ENCODE measurements around the gene PSME2.

Gene PSME2

GRCh38 chr14:24136684-24137528, 9.5 kb downstream of the PSME2 start:
- DNase-seq: no peak

GRCh38 chr14:24135834-24136683, 10.4 kb downstream of the PSME2 start, which contains the start of gene PSME1:
PSME1 (plus strand) TSS chr14:24136194; CDS start chr14:24136263, 69 bp downstream.
- DNase-seq: peak; percentile 48 to 95 (median 89)

DNA sequence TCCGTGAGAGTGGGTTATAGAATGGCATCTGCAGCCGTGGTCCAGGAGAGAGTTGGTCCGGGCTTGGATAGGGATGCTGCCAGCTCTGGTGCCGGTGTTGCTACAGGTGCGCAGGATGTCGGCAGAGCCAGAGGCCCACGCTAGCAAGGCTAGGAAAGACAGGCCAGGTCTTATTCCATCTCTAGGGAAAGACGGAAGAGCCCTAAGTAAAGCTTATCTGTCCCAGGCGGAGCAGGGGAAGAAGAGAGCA, 10.9 kb downstream of the PSME2 start:
- DNase-seq: peak in 2 of 56 donors; percentile 44 to 49

DNA sequence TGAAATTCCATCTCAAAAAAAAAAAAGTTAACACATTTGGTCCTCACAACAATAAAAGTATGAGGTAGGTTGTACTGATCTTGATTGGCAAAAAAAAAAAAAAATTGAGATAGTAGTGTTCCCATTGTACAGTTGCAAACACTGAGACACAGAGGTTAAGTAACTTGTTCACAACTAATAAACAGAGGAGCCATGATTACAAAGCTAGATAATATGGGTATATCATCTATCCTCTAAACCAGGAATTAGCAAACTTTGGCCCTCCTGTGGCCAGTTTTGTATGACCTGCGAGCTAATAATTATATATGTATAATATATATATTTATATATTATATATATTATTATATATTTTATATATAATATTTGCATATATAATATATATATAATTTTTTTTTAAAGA, 12.7 kb downstream of the PSME2 start:
- no peak for DNase-seq

- DNase-seq: no peak
These were observed 13.4 kb downstream of the PSME2 start for GRCh38 chr14:24132976-24133375.

GRCh38 chr14:24132061-24132685, 14.2 kb downstream of the PSME2 start:
- no peak for DNase-seq

- no peak for DNase-seq
These were observed 14.9 kb downstream of the PSME2 start for GRCh38 chr14:24131549-24131966.

- no peak for DNase-seq
These were observed 15.5 kb downstream of the PSME2 start for GRCh38 chr14:24130717-24131548.

- no peak for DNase-seq
These were observed 16.1 kb downstream of the PSME2 start, which contains the start of gene FITM1 for GRCh38 chr14:24130380-24130716. FITM1 (plus strand) TSS chr14:24130659; CDS start chr14:24131564, 905 bp downstream.

GRCh38 chr14:24129410-24129998, 16.9 kb downstream of the PSME2 start:
- no peak for DNase-seq

DNA sequence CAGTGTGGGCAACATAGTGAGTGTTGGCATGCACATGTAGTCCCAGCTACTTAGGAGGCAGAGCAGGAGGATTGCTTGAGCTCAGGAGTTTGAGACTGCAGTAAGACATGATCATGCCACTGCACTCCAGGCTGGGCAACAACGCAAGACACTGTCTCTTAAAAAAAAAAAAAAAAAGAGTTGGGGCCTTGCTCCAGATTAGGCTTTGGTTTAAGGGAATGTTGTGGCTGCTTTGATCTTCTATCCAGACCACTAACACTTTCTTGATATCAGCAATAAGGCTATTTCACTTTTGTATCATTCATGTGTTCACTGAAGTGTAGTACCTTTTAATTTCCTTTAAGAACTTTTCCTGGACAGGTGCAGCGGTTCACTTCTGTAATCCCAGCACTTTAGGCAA, 18.7 kb downstream of the PSME2 start:
- no peak for DNase-seq

- DNase-seq: no peak
These were observed 19.5 kb downstream of the PSME2 start for GRCh38 chr14:24126939-24127338.

DNA sequence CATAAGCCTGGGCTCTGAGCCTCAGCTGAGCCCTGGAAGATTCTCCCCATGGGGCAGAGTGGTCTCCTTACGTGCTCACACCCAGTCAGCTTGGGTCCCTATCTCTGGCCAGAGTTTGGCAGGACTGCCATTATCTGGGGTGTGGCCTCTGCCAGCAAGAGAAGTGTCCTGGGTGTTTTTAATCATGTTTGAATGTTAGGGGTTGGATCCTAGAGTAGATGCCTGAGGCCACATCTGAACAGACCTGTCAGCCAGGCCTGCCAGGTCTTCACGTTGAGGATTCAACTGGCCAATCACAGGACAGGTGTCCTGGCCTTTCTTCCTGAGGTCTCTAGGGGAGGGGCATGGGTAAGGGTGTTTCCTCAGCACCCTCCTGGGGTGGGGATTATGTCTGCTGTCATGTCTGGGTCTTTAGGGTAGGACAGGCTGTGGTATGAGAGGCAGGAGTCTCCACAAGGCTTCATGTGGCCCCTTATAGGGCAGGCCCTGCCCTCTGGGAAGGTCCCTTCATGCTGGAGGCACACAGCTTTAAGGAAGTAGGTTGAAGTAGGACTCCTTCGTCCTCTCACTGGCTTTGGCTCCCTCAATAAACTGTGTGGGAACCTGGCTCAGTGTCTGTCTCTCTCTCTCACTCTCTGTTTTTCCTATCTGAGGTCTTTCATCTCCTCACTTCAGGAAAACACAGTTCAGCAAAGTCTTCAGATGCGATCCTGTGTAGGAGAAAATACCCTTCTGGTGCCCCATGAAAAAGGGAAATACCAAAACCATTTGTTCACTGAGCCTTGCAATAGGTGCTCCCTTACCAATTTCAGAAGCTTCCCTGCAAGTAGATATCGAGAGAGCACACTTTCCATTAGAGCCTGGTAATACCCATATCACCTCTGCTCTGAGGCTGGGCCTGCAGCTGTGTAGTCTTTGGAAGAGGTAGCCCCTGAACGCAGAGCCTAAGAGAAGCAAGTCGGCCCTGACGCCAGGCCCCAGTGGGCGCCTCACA, 22.7 kb downstream of the PSME2 start:
- no peak for DNase-seq

DNA sequence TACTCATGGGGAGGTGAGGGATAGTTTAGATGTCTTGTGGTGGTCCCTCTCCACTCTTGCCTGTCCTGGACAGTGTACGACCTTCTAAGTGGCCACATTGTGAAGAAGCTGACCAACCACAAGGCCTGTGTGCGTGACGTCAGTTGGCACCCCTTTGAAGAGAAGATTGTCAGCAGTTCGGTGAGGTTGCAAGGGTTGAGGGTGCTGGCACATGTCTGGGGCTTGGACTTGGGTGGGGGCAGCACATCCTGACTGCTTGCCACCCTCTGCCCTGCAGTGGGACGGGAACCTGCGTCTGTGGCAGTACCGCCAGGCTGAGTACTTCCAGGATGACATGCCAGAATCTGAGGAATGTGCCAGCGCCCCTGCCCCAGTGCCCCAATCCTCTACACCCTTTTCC, 23.5 kb downstream of the PSME2 start:
- DNase-seq: no peak

DNA sequence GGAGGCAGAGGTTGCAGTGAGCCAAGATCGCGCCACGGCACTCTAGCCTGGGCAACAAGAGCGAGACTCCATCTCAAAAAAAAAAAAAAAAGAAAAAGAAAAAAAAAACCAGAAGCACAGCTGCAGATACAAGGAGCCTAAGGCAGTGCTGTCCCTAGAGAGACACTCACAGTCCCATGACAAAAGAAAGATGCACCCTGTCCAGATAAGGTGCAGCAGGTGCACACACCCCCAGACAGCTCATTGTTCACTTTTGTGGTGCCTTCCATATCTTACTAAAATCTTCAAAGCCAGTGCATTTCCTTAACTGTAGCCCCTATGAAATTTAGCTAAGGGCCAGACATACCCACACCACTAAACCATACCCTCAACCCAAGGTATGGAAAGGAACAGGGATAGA, 24.0 kb downstream of the PSME2 start:
- no peak for DNase-seq

GRCh38 chr14:24121210-24121609, 25.2 kb downstream of the PSME2 start:
- DNase-seq: no peak

- DNase-seq: no peak
These were observed 26.7 kb downstream of the PSME2 start for GRCh38 chr14:24119691-24120090.

GRCh38 chr14:24117179-24117578, 29.2 kb downstream of the PSME2 start:
- DNase-seq: no peak

DNA sequence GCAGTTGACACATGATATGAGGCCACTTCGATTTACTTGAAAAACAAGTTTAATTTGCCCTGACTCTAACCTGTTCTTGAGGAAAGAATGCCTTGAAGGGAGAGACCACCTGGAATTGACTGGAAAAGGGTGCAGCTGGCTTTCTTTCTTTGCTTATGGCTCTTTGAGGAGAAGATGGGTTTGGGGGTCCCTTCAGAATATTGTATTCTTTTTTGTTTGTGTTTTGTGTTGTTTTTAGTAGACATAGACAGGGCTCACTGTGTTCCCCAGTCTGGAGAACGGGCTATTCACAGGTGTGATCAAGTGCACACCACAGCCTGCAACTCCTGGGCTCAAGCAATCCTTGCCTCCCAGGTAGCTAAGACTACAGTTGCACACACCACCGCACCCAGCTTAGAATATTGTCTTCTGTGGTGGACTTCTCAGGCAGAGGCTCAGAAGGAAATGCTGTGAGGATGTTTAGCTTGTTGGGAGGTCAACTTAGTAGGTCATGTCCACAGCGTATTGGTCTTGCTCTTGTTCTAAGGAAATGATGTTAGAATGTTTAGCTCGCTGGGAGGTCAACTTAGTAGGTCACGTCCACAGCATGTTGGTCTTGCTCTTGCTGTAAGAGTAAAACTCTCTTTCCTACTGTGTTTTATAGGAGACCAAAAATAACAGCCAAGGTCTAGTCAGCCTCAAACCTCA, 30.1 kb downstream of the PSME2 start:
- DNase-seq: no peak
